Epithelial cell of proximal tubule (primary cell): ENCODE measurements around the gene SUN2. TPM values are rescaled to one million over a fixed set of nuclear protein-coding genes. Genes with fewer than 3 reads are reported as not detected.

Experiments used
- DNase-seq: peaks from one replicate; pipeline ENCODE4 v3.0.0-alpha.2; 2011; ENCODE audit warnings: low read depth
- H3K4me3 ChIP-seq: 2 replicates; pipeline ENCODE4 v1.5.1; 2011; ENCODE audit warnings: low read depth, mild to moderate bottlenecking, low read length
- total RNA-seq: library from RNA; depleted of rRNA; stranded (reverse); fragments of >200 nt; gene quantifications from 2 replicates; pipeline ENCODE4 v1.2.3, GENCODE V29; 2015
- TF ChIP-seq, protein P1 (sequence below): conservative IDR thresholded peaks from 2 replicates; pipeline ENCODE4 v1.5.1; 2012; ENCODE audit warnings: low read depth, mild to moderate bottlenecking, low read length

Gene SUN2
- total RNA-seq, 1 donor from 2014 or later = 88.2 TPM

GRCh38 chr22:38786631-38787030, 30.8 kb upstream of the SUN2 start:
- TF ChIP-seq, protein P1, sequence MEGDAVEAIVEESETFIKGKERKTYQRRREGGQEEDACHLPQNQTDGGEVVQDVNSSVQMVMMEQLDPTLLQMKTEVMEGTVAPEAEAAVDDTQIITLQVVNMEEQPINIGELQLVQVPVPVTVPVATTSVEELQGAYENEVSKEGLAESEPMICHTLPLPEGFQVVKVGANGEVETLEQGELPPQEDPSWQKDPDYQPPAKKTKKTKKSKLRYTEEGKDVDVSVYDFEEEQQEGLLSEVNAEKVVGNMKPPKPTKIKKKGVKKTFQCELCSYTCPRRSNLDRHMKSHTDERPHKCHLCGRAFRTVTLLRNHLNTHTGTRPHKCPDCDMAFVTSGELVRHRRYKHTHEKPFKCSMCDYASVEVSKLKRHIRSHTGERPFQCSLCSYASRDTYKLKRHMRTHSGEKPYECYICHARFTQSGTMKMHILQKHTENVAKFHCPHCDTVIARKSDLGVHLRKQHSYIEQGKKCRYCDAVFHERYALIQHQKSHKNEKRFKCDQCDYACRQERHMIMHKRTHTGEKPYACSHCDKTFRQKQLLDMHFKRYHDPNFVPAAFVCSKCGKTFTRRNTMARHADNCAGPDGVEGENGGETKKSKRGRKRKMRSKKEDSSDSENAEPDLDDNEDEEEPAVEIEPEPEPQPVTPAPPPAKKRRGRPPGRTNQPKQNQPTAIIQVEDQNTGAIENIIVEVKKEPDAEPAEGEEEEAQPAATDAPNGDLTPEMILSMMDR = no peak
- H3K4me3 ChIP-seq = no peak overlapping the region
- DNase-seq = no peak

DNA sequence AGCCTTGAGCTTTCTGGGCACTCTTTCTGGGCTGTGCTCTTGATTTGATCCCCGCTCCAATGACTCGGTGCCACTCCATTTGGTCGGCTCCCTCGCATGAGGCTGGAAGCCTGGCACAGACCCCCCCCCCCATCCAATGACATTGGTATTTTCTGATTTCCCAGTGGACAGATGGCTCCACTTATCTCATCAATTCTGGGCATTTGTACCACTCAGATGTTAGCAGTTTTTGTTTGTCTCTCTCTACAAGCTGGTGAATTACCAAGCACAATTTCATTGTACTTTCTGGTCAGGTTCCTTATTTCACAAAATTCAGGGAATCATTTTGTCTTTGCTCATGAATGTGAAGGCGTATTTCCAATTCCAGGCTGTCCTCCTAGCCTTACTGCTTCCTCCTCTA, 29.1 kb upstream of the SUN2 start:
- TF ChIP-seq, protein P1 = no peak
- H3K4me3 ChIP-seq = no peak overlapping the region
- no peak for DNase-seq

DNA sequence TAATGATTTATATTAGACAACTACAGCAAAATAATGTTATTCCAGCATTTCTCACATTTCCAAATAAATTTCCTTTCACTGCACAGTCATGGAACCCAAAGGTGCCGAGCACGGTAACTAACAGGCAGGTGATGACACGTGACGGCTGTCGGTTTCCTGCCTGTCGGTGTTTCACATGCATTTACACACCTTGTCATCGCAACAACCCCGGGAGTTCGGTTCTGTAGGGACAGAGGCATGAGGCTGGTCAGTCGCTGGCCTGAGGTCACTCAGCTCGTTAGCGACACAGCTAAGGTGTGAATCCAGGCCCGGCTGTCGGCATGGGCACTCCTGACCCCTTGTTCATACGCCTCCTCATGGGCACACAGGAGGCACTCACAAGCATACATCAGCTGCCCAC, 28.2 kb upstream of the SUN2 start:
- no peak for DNase-seq
- no peak overlapping the region for H3K4me3 ChIP-seq
- TF ChIP-seq, protein P1 = no peak

GRCh38 chr22:38783095-38783615, 27.4 kb upstream of the SUN2 start:
- H3K4me3 ChIP-seq = no peak overlapping the region
- DNase-seq = no peak
- TF ChIP-seq, protein P1 = no peak

DNA sequence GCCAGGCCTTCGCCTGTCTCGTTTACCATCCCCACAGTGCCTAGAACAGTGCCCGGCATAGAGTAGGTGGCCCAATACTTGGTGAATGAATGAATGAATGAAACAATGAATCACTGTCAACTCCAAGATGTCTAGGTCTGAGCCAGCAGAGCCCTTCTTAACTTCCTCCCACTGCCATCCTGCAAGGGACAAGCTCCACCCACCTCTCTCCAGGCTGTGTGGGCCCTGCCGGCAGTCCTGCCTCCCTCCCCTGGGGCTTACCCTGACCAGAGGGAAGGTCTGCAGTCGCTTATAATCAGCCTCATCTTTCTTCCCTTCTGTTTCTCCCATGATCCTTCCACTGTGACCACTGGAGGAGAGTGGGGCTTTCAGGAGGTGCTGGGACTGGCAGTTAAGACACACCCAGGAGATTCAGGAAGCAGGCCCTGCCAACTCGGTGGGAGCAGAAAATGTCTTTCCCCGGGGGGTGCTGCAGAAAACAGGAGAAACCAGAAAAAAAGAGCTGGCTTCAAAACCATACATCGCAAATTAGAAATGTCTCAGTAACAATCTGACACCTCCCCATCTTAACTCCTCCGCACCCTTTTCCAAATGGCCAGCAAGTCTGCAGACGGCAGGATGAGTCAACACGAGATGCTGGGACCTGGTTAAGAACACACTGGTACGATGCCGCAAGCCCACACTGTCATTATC, 26.8 kb upstream of the SUN2 start:
- DNase-seq = no peak
- no peak overlapping the region for H3K4me3 ChIP-seq
- TF ChIP-seq, protein P1 = no peak

- DNase-seq = no peak
- no peak overlapping the region for H3K4me3 ChIP-seq
- TF ChIP-seq, protein P1 = no peak
Observed at GRCh38 chr22:38781033-38781432, 25.2 kb upstream of the SUN2 start.

DNA sequence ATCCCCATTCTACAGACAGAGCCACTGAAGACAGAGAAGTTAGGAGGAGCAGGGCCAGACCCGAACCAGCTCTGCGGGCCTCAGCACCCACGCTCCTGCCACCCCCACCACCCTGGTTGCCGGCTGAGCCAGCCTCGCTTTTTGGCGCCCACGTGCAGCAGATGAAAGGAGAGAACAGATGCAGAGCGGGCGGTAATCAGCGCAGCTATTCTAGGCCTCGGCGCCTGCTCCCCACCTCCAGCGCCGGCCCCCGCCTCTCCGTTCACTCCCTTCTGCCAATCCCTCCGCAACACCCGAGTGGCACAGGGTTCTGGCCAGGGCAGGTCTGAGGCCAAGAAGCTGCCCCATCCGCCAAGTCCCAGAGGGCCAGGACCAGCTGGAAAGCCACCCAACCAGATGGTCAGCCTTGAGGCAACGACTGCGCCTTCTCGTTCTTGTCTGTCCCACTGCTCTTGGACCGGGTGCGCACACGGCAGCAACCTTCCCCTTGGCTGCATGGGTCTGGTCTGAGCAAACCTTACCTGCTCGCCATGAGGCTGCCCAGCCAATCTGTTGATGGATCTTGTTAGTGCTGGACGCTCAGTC, 21.4 kb upstream of the SUN2 start:
- no peak overlapping the region for H3K4me3 ChIP-seq
- no peak for DNase-seq
- TF ChIP-seq, protein P1 = no peak
